ENCODE data around the gene CTPS1. TPM values are rescaled to one million over a fixed set of nuclear protein-coding genes. Genes with fewer than 3 reads are reported as not detected.

Gene CTPS1
- total and polyA plus RNA-seq, 7 donors, result 1.8 to 99.0 (median 26.0) TPM

DNA sequence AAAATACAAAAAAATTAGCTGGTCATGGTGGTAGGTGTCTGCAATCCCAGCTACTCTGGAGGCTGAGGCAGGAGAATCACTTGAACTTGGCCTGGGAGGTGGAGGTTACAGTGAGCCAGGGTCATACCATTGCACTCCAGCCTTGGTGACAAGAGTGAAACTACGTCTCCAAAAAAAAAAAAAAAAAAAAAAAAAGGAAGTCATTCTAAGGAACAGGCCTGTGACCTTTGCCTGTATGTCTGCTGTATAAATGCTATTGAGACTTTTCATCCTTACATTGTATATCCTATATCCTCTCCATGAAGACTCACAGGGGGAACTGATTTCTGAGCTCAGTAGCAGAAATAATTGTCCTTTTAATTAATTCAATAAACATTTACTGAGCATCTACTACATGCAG lies 7.5 kb upstream of the CTPS1 start:
- Histone ChIP-seq H3K9me3 (no peaks in the 10 kb centered on the region), H3K4me1 (peaks cover 0 to 18% (median 15%) of the 10 kb centered on the region in 4 donors), H3K36me3 (no peaks in the 10 kb centered on the region), H3K4me3 (no peak overlapping the region), H3K27ac (no peak overlapping the region), H3K27me3 (no peaks in the 10 kb centered on the region)
- TF ChIP-seq EP300 (IDR thresholded peaks at IDR 0.05) (no peak), POLR2A (IDR thresholded peaks at IDR 0.05) (no peak)
- TF ChIP-seq, protein P1, sequence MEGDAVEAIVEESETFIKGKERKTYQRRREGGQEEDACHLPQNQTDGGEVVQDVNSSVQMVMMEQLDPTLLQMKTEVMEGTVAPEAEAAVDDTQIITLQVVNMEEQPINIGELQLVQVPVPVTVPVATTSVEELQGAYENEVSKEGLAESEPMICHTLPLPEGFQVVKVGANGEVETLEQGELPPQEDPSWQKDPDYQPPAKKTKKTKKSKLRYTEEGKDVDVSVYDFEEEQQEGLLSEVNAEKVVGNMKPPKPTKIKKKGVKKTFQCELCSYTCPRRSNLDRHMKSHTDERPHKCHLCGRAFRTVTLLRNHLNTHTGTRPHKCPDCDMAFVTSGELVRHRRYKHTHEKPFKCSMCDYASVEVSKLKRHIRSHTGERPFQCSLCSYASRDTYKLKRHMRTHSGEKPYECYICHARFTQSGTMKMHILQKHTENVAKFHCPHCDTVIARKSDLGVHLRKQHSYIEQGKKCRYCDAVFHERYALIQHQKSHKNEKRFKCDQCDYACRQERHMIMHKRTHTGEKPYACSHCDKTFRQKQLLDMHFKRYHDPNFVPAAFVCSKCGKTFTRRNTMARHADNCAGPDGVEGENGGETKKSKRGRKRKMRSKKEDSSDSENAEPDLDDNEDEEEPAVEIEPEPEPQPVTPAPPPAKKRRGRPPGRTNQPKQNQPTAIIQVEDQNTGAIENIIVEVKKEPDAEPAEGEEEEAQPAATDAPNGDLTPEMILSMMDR (IDR thresholded peaks at IDR 0.05), result no peak
- DNase-seq, result peak; percentile 19
- WGBS, 2 donors, result 54 to 68% methylated on average over 1 of the region's 1 CpG
- intact Hi-C loops (cut with DNase I), result no loop called here

DNA sequence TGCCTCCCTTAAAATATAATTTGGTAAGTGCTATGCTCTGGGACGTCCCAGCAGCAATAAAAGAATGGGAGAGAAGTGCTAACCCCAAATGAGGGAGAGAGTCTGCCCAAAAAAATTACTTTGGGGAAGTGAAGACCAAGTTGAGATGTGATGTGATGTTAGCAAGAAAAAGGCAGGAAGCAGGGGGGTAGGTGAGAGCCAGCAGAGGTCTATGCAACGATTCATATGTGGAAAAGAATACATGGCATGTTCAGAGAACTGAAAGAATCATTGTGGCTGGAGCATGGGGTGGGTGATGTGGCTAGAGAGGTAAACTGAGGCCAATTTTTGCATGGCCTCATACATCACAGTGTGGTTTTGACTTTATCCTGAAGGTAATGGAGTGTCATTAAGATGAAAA lies 5.6 kb upstream of the CTPS1 start:
- no peak overlapping the region for H3K27ac ChIP-seq
- H3K27me3 ChIP-seq, result no peaks in the 10 kb centered on the region
- TF ChIP-seq POLR2AphosphoS5 (IDR thresholded peaks at IDR 0.05) (no peak), POLR2A (IDR thresholded peaks at IDR 0.05) (no peak), EP300 (IDR thresholded peaks at IDR 0.05) (no peak)
- TF ChIP-seq, protein P1 (IDR thresholded peaks at IDR 0.05), result no peak
- WGBS, 2 donors, result 45 to 59% methylated on average over 2 of the region's 2 CpGs
- intact Hi-C loops (cut with DNase I), result no loop called here
- no peak overlapping the region for H3K4me3 ChIP-seq
- no peaks in the 10 kb centered on the region for H3K9me3 ChIP-seq
- peaks cover 0 to 8% (median 1%) of the 10 kb centered on the region in 4 donors for H3K4me1 ChIP-seq
- H3K36me3 ChIP-seq, result no peaks in the 10 kb centered on the region
- DNase-seq, result no peak

DNA sequence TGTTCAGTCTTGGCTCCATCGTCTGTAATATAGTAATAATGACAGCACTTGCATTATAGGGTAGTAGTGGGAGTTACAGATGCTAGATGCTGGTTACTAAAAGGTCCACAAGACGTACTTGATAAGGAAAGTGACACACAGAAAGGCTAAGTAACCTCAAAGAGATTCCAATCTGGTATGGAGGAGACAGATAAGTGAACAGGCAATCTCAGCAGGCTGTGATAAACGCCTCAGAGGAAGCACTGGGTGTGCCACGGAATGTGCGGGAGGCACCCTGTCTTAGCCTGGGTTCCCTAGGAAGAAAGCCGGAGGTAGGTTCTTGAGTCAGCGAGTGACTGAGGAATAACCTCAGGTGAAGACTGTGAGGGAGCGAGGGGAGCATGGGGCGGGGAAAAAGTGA lies 4.6 kb upstream of the CTPS1 start:
- TF ChIP-seq EP300 (IDR thresholded peaks at IDR 0.05), result no peak
- TF ChIP-seq POLR2A (IDR thresholded peaks at IDR 0.05), result no peak
- no peak for TF ChIP-seq POLR2AphosphoS5 (IDR thresholded peaks at IDR 0.05)
- TF ChIP-seq, protein P1 (IDR thresholded peaks at IDR 0.05), result no peak
- intact Hi-C loops (cut with DNase I), result no loop called here
- Histone ChIP-seq H3K27me3 (no peaks in the 10 kb centered on the region), H3K27ac (no peak overlapping the region), H3K9me3 (no peaks in the 10 kb centered on the region), H3K36me3 (no peaks in the 10 kb centered on the region), H3K4me1 (peaks cover 0 to 13% (median 3%) of the 10 kb centered on the region in 4 donors), H3K4me3 (no peak overlapping the region)
- 85 to 88% methylated on average over 9 of the region's 9 CpGs for WGBS, 2 donors
- DNase-seq, result no peak

DNA sequence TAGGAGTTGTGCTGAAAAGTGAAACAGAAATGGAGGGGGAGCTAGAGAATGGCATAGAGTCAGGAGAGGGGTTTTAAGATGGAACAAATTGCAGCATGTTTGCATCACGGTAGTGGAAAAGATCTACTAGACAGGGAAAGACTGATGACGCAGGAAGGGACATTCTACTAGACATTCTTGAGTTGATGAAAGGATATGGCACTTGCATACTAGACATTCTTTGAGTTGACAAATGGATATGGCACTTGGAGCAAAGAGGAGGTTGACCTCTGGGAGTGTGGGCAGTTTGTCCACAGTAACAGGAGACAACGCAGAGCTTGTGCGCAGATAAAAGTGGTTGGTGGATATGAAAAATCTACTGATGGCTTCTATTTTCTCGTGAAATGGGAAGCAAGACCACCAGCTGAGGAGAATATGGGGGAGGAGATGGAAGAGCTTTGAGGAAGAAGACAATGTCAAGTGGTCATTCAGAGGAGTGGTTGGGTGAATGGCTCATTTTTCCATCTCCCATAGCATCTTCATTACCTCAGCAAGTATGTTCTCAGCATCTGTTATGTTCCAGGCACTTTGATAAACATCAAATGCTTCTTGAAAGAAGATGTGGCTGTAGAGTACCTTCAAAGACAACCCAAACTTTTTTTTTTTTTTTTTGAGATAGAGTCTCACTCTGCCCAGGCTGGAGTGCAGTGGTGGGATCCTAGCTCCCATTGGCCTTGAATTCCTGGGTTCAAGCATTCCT lies 2.4 kb upstream of the CTPS1 start:
- H3K4me3 ChIP-seq, result no peak overlapping the region
- TF ChIP-seq POLR2A (IDR thresholded peaks at IDR 0.05) (no peak), EP300 (IDR thresholded peaks at IDR 0.05) (no peak), POLR2AphosphoS5 (IDR thresholded peaks at IDR 0.05) (no peak)
- TF ChIP-seq, protein P1 (IDR thresholded peaks at IDR 0.05), result no peak
- no peaks in the 10 kb centered on the region for H3K27me3 ChIP-seq
- no peaks in the 10 kb centered on the region for H3K9me3 ChIP-seq
- peak overlapping the region in 1 of 4 donors; percentile 98 for H3K27ac ChIP-seq
- intact Hi-C loops (cut with DNase I), result no loop called here
- whole genome bisulfite sequencing, 2 donors, result 92 to 93% methylated on average over 5 of the region's 5 CpGs
- no peak for DNase-seq
- no peaks in the 10 kb centered on the region for H3K36me3 ChIP-seq
- H3K4me1 ChIP-seq, result peaks cover 0 to 33% (median 22%) of the 10 kb centered on the region in 4 donors
